ENCODE data around the gene SIAE.

GRCh38 chr11:124656774-124657630 lies 16.5 kb downstream of the SIAE start:
- no peak for TF ChIP-seq POLR2A (IDR thresholded peaks at IDR 0.05)
- TF ChIP-seq, protein P1, sequence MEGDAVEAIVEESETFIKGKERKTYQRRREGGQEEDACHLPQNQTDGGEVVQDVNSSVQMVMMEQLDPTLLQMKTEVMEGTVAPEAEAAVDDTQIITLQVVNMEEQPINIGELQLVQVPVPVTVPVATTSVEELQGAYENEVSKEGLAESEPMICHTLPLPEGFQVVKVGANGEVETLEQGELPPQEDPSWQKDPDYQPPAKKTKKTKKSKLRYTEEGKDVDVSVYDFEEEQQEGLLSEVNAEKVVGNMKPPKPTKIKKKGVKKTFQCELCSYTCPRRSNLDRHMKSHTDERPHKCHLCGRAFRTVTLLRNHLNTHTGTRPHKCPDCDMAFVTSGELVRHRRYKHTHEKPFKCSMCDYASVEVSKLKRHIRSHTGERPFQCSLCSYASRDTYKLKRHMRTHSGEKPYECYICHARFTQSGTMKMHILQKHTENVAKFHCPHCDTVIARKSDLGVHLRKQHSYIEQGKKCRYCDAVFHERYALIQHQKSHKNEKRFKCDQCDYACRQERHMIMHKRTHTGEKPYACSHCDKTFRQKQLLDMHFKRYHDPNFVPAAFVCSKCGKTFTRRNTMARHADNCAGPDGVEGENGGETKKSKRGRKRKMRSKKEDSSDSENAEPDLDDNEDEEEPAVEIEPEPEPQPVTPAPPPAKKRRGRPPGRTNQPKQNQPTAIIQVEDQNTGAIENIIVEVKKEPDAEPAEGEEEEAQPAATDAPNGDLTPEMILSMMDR (IDR thresholded peaks at IDR 0.05), result no peak
- no peak for TF ChIP-seq EP300 (IDR thresholded peaks at IDR 0.05)
